ENCODE measurements around the gene CCDC136. TPM values are rescaled to one million over a fixed set of nuclear protein-coding genes. Genes with fewer than 3 reads are reported as not detected.

CCDC136 gene
- total RNA-seq, 1 experiment from 2014 or later: 1.1 TPM

- TF ChIP-seq, protein P1, sequence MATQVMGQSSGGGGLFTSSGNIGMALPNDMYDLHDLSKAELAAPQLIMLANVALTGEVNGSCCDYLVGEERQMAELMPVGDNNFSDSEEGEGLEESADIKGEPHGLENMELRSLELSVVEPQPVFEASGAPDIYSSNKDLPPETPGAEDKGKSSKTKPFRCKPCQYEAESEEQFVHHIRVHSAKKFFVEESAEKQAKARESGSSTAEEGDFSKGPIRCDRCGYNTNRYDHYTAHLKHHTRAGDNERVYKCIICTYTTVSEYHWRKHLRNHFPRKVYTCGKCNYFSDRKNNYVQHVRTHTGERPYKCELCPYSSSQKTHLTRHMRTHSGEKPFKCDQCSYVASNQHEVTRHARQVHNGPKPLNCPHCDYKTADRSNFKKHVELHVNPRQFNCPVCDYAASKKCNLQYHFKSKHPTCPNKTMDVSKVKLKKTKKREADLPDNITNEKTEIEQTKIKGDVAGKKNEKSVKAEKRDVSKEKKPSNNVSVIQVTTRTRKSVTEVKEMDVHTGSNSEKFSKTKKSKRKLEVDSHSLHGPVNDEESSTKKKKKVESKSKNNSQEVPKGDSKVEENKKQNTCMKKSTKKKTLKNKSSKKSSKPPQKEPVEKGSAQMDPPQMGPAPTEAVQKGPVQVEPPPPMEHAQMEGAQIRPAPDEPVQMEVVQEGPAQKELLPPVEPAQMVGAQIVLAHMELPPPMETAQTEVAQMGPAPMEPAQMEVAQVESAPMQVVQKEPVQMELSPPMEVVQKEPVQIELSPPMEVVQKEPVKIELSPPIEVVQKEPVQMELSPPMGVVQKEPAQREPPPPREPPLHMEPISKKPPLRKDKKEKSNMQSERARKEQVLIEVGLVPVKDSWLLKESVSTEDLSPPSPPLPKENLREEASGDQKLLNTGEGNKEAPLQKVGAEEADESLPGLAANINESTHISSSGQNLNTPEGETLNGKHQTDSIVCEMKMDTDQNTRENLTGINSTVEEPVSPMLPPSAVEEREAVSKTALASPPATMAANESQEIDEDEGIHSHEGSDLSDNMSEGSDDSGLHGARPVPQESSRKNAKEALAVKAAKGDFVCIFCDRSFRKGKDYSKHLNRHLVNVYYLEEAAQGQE (IDR thresholded peaks at IDR 0.05; ENCODE audit: insufficient read depth in 1 of 2, low read depth in 2 of 2, low read length in 1 of 2): no peak
- TF ChIP-seq SIN3A (IDR thresholded peaks at IDR 0.05; ENCODE audit: borderline replicate concordance, insufficient read depth, low read depth, low read length): no peak
- no peak for TF ChIP-seq CTCF (IDR thresholded peaks at IDR 0.05)
- no peak for TF ChIP-seq POLR2AphosphoS5 (IDR thresholded peaks at IDR 0.05; ENCODE audit: low read depth, low read length)
- TF ChIP-seq TCF7L2 (IDR thresholded peaks at IDR 0.05; ENCODE audit: low read depth, low read length): no peak
- Histone ChIP-seq H3K9me3 (ENCODE audit: control insufficient read depth, insufficient read depth, low read depth, low read length) (no peaks in the 10 kb centered on the region), H3K27me3 (ENCODE audit: control insufficient read depth, insufficient read depth, low read length) (peaks cover 3% of the 10 kb centered on the region), H3K4me1 (ENCODE audit: control insufficient read depth, insufficient read depth, low read length) (no peaks in the 10 kb centered on the region), H3K36me3 (ENCODE audit: control insufficient read depth, insufficient read depth, low read length) (no peaks in the 10 kb centered on the region), H3K27ac (ENCODE audit: low read length) (no peak overlapping the region), H3K4me3 (ENCODE audit: low read depth in 2 of 2, low read length in 2 of 2) (no peak overlapping the region)
- DNase-seq (ENCODE audit: low read depth, low spot score) (no peak), ATAC-seq (no peak)
- BruUV-seq (replicated peaks): no TSS peak
- ChIA-PET CTCF (interaction anchor here (0.6 kb wide), 1 partner anchor 29 kb away, joined by 5 read pairs; no protein-coding TSS in a partner anchor), POLR2A (no interaction called here)
- in situ Hi-C loops (cut with HindIII; ENCODE audit: low pct_unique_long_range_greater_than_20kb, low sequenced_read_pairs) (no loop called here), intact Hi-C loops (cut with micrococcal nuclease; ENCODE audit: unreplicated experiment) (no loop called here)
These were observed 17.6 kb downstream of the CCDC136 start for GRCh38 chr7:128809363-128809762.

DNA sequence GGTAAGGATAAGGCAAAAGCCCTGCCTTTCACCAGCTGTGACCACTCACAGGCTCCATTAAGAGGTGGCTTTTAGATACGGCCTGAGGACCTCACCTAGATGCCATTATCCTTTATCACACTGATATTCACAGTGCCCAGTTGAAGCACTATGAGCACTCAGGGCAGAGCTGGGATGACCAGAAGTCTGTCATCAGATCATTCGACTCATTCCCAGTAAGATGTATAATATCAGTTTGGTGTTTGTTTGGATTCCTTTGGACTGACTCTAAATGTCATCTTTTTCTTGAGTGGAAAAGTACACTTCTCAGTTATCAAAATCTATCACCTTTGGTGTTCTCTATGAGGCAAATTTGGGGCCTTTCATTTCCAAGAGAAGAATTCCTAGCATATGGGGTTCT lies 18.7 kb downstream of the CCDC136 start:
- no peaks in the 10 kb centered on the region for H3K4me1 ChIP-seq (ENCODE audit: control insufficient read depth, insufficient read depth, low read length)
- no peaks in the 10 kb centered on the region for H3K9me3 ChIP-seq (ENCODE audit: control insufficient read depth, insufficient read depth, low read depth, low read length)
- in situ Hi-C loops (cut with HindIII; ENCODE audit: low pct_unique_long_range_greater_than_20kb, low sequenced_read_pairs) (no loop called here), intact Hi-C loops (cut with micrococcal nuclease; ENCODE audit: unreplicated experiment) (no loop called here)
- CTCF ChIA-PET: no interaction called here
- DNase-seq (ENCODE audit: low read depth, low spot score) (no peak), ATAC-seq (no peak)
- no peak overlapping the region for H3K27ac ChIP-seq (ENCODE audit: low read length)
- POLR2A ChIA-PET: no interaction called here
- peaks cover 6% of the 10 kb centered on the region for H3K27me3 ChIP-seq (ENCODE audit: control insufficient read depth, insufficient read depth, low read length)
- BruUV-seq (replicated peaks): no TSS peak
- no peak overlapping the region for H3K4me3 ChIP-seq (ENCODE audit: low read depth in 2 of 2, low read length in 2 of 2)
- H3K36me3 ChIP-seq (ENCODE audit: control insufficient read depth, insufficient read depth, low read length): no peaks in the 10 kb centered on the region
- no peak for TF ChIP-seq TCF7L2 (IDR thresholded peaks at IDR 0.05; ENCODE audit: low read depth, low read length)

DNA sequence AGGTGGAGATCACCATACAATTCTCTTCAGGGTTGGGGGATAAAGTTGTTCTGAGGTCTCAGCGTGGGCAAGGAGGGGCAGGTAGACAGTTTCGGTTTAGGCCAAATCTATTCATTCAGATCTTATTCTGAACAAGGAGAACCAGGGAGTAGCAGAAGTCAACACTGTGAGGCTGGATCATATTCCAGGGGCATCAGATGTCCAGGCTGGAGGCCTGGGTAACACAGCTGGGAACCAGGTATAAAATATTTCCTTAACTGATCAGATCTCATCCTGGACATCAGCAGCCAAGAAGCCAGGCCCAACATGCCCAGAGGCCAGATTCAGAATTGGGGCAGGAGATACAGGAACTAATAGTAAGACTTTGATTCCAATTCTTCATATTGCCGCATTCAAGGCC lies 19.2 kb downstream of the CCDC136 start:
- H3K4me1 ChIP-seq (ENCODE audit: control insufficient read depth, insufficient read depth, low read length): no peaks in the 10 kb centered on the region
- no peak overlapping the region for H3K4me3 ChIP-seq (ENCODE audit: low read depth in 2 of 2, low read length in 2 of 2)
- intact Hi-C loops (cut with micrococcal nuclease; ENCODE audit: unreplicated experiment) (no loop called here), in situ Hi-C loops (cut with HindIII; ENCODE audit: low pct_unique_long_range_greater_than_20kb, low sequenced_read_pairs) (no loop called here)
- no TSS peak for BruUV-seq (replicated peaks)
- no peak for TF ChIP-seq POLR2AphosphoS5 (IDR thresholded peaks at IDR 0.05; ENCODE audit: low read depth, low read length)
- TF ChIP-seq SIN3A (IDR thresholded peaks at IDR 0.05; ENCODE audit: borderline replicate concordance, insufficient read depth, low read depth, low read length): no peak
- TF ChIP-seq CTCF (IDR thresholded peaks at IDR 0.05): no peak
- TF ChIP-seq, protein P1 (IDR thresholded peaks at IDR 0.05; ENCODE audit: insufficient read depth in 1 of 2, low read depth in 2 of 2, low read length in 1 of 2): no peak
- TF ChIP-seq TCF7L2 (IDR thresholded peaks at IDR 0.05; ENCODE audit: low read depth, low read length): no peak
- no peaks in the 10 kb centered on the region for H3K9me3 ChIP-seq (ENCODE audit: control insufficient read depth, insufficient read depth, low read depth, low read length)
- no peaks in the 10 kb centered on the region for H3K36me3 ChIP-seq (ENCODE audit: control insufficient read depth, insufficient read depth, low read length)
- H3K27ac ChIP-seq (ENCODE audit: low read length): no peak overlapping the region
- no peak for ATAC-seq
- DNase-seq (ENCODE audit: low read depth, low spot score): no peak
- POLR2A ChIA-PET: no interaction called here
- CTCF ChIA-PET: no interaction called here
- peaks cover 7% of the 10 kb centered on the region for H3K27me3 ChIP-seq (ENCODE audit: control insufficient read depth, insufficient read depth, low read length)

All from Panc1 (cell line).